Upper lobe of left lung (tissue), 6 donors: ENCODE data around the gene ARGLU1. TPM values are rescaled to one million over a fixed set of nuclear protein-coding genes. Genes with fewer than 3 reads are reported as not detected.

Experiments used
- ATAC-seq, 2 donors: fragments of 200-7000 bp; cut with Tn5 transposase; one replicate each; pipeline ENCODE4 v1.9.1; 2022; ENCODE audit warnings: mild to moderate bottlenecking in 2 of 2, moderate library complexity in 2 of 2; ENCODE audit not compliant: low FRiP score in 2 of 2
- DNase-seq, 2 donors: peaks; one replicate each; pipeline ENCODE4 v3.0.0-alpha.2; 2019 to 2020
- H3K27ac ChIP-seq, 4 donors: fragments of 200-600 bp; sonication (generic); one replicate each; pipeline ENCODE4 v1.5.1; 2016 to 2019
- H3K27me3 ChIP-seq, 4 donors: fragments of 200-600 bp; sonication (generic); one replicate each; pipeline ENCODE4 v1.5.1; 2017 to 2019
- H3K36me3 ChIP-seq, 4 donors: fragments of 200-600 bp; sonication (generic); one replicate each; pipeline ENCODE4 v1.5.1; 2016 to 2019
- H3K4me1 ChIP-seq, 4 donors: fragments of 200-600 bp; sonication (generic); one replicate each; pipeline ENCODE4 v1.5.1; 2018 to 2019
- H3K4me3 ChIP-seq, 4 donors: fragments of 200-600 bp; sonication (generic); one replicate each; pipeline ENCODE4 v1.5.1; 2017 to 2019; ENCODE audit warnings: mild to moderate bottlenecking in 2 of 4, moderate library complexity in 1 of 4
- H3K9me3 ChIP-seq, 4 donors: fragments of 200-600 bp; sonication (generic); one replicate each; pipeline ENCODE4 v1.5.1; 2018 to 2019
- EP300 ChIP-seq, 4 donors: sonication (generic); formaldehyde crosslinking; IDR thresholded peaks; one replicate each; pipeline ENCODE4 v1.5.1; 2017; ENCODE audit warnings: antibody characterized with exemption in 4 of 4, control low read depth in 2 of 4
- POLR2A ChIP-seq, 4 donors: fragments of 450-650 bp; IDR thresholded peaks; one replicate each; pipeline ENCODE4 v1.5.1; 2016 to 2017; ENCODE audit warnings: antibody characterized with exemption in 4 of 4, mild to moderate bottlenecking in 2 of 4
- POLR2AphosphoS5 ChIP-seq, 2 donors: sonication (generic); formaldehyde crosslinking; IDR thresholded peaks; one replicate each; pipeline ENCODE4 v1.5.1; 2017; ENCODE audit warnings: antibody characterized with exemption in 2 of 2
- WGBS, 2 donors: methylation state at CpG; one replicate each; pipeline ENCODE4 v1.1.5; 2017 to 2018; 5-methylcytosine and 5-hydroxymethylcytosine counted together
- total RNA-seq, 6 donors: library from RNA; depleted of rRNA in 4 of 6; stranded (reverse); fragments of >200 nt in 4 of 6; gene quantifications; one replicate each; pipeline versions ENCODE4 v1.1.0 to v1.2.1, GENCODE V29; 2016 to 2021
- TF ChIP-seq, protein P1 (sequence below), 6 experiments: fragments of 450-650 bp in 4 of 6; fragments of 200-600 bp in 2 of 6; sonication (generic) in 2 of 6; IDR thresholded peaks; one replicate each; pipeline ENCODE4 v1.5.1; 2016 to 2019; ENCODE audit warnings: antibody characterized with exemption in 6 of 6
- donor health status: DM: no; HTN: no; CAD: no; lungs with moderate emphysema.
- donor health status: DM: no; HTN: yes; CAD: no; lungs with severe emphysema.

ARGLU1 gene
- total RNA-seq, 6 donors from 2014 or later = 73.6 to 411 (median 121) TPM

DNA sequence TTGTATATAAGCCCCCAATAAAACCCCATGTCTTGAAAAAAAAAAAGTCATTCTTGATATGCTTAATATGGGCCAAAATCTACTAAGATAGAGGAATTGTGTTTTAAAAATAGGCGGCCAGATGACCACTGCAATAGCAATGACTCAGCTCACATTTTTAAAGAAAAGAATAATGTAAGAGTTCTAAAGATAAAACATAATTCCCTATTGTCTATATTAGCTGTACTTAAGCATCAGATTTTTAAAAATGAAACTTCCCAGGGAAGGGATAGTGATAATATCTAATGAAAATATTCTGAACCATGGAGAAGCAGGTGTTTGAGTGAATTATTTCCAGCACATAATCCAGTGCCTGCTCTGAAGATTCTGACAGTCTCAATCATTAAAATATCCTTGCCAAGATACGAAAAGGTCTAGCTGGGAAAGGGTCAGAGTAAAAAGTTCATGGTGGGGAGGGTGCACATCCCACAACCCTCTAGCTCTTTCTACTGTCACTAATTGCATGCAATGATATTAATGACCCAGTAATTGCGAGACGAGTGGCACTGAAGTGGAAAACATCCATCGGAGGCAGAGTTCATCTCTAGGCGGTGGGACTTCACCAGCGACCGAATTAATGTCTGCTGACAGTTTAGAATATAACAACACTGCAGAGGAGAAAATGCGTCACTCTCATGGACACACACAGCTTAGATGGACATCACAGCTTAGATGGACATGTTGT is 64.0 kb downstream of the ARGLU1 start:
- H3K36me3 ChIP-seq = no peaks in the 10 kb centered on the region
- no peaks in the 10 kb centered on the region for H3K27me3 ChIP-seq
- H3K27ac ChIP-seq = peak overlapping the region in 3 of 4 donors; percentile 7 to 38 (median 23)
- H3K4me3 ChIP-seq = no peak overlapping the region
- DNase-seq (no peak), ATAC-seq (no peak)
- WGBS, 2 donors = 77 to 81% methylated on average over 9 of the region's 9 CpGs
- TF ChIP-seq POLR2A (IDR thresholded peaks at IDR 0.05) (no peak), POLR2AphosphoS5 (IDR thresholded peaks at IDR 0.05) (no peak), EP300 (IDR thresholded peaks at IDR 0.05) (no peak)
- TF ChIP-seq, protein P1, sequence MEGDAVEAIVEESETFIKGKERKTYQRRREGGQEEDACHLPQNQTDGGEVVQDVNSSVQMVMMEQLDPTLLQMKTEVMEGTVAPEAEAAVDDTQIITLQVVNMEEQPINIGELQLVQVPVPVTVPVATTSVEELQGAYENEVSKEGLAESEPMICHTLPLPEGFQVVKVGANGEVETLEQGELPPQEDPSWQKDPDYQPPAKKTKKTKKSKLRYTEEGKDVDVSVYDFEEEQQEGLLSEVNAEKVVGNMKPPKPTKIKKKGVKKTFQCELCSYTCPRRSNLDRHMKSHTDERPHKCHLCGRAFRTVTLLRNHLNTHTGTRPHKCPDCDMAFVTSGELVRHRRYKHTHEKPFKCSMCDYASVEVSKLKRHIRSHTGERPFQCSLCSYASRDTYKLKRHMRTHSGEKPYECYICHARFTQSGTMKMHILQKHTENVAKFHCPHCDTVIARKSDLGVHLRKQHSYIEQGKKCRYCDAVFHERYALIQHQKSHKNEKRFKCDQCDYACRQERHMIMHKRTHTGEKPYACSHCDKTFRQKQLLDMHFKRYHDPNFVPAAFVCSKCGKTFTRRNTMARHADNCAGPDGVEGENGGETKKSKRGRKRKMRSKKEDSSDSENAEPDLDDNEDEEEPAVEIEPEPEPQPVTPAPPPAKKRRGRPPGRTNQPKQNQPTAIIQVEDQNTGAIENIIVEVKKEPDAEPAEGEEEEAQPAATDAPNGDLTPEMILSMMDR (IDR thresholded peaks at IDR 0.05) = no peak
- no peaks in the 10 kb centered on the region for H3K9me3 ChIP-seq
- H3K4me1 ChIP-seq = peaks cover 14 to 26% (median 23%) of the 10 kb centered on the region in 4 donors

DNA sequence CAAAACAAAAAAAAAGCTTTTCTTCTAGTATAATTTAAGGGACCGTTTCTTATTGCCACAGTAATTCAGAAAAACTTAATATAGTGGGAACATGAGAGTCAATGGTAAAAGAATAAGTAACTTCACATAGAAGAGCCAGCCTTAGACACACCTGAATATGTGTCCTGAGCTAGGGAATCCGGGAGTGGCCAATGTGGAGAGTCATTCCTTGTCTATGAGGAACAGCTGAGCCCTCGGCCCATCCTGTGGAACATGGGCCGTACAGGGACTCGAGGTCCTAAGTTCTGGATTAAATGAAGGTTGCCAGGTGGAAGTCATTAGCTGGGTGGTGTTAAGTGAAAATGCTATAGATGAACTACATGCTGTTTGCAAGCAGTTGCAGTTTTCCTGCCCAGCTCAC is 64.7 kb downstream of the ARGLU1 start:
- H3K27me3 ChIP-seq = no peaks in the 10 kb centered on the region
- H3K9me3 ChIP-seq = no peaks in the 10 kb centered on the region
- TF ChIP-seq POLR2AphosphoS5 (IDR thresholded peaks at IDR 0.05) = no peak
- TF ChIP-seq, protein P1 (IDR thresholded peaks at IDR 0.05) = no peak
- no peak for TF ChIP-seq EP300 (IDR thresholded peaks at IDR 0.05)
- no peak for TF ChIP-seq POLR2A (IDR thresholded peaks at IDR 0.05)
- WGBS, 2 donors = 65 to 72% methylated on average over 5 of the region's 5 CpGs
- no peak overlapping the region for H3K4me3 ChIP-seq
- no peaks in the 10 kb centered on the region for H3K36me3 ChIP-seq
- DNase-seq (no peak), ATAC-seq (no peak)
- H3K27ac ChIP-seq = peak overlapping the region in 2 of 4 donors; percentile 7 to 38
- H3K4me1 ChIP-seq = peaks cover 14 to 28% (median 25%) of the 10 kb centered on the region in 4 donors

DNA sequence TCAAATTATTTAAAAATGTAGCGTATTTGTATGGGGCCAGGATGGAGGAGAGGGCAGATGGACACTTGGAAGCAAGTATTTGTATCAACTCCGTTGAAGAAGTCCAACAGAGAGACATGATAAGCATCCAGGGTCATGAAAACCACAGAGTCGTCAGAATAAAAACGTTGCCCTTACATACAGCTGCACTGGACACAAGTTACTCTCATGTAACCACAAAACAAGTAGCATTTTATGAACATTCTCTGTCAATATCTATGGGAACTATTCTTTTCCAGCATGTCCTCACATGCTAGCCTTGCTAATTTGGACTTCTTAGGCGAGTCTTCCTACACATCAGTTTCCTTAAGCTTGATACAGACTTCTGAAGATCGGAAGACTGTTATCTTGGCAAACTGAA is 67.5 kb downstream of the ARGLU1 start:
- Histone ChIP-seq H3K9me3 (no peaks in the 10 kb centered on the region), H3K27me3 (no peaks in the 10 kb centered on the region), H3K4me3 (no peak overlapping the region), H3K4me1 (peaks cover 19 to 36% (median 32%) of the 10 kb centered on the region in 4 donors), H3K36me3 (no peaks in the 10 kb centered on the region), H3K27ac (peak overlapping the region in 1 of 4 donors; percentile 72)
- no peak for DNase-seq
- no peak for TF ChIP-seq EP300 (IDR thresholded peaks at IDR 0.05)
- TF ChIP-seq, protein P1 (IDR thresholded peaks at IDR 0.05) = no peak
- TF ChIP-seq POLR2A (IDR thresholded peaks at IDR 0.05) = no peak
- TF ChIP-seq POLR2AphosphoS5 (IDR thresholded peaks at IDR 0.05) = no peak
- no peak for ATAC-seq
- WGBS, 2 donors = 72 to 76% methylated on average over 6 of the region's 6 CpGs

DNA sequence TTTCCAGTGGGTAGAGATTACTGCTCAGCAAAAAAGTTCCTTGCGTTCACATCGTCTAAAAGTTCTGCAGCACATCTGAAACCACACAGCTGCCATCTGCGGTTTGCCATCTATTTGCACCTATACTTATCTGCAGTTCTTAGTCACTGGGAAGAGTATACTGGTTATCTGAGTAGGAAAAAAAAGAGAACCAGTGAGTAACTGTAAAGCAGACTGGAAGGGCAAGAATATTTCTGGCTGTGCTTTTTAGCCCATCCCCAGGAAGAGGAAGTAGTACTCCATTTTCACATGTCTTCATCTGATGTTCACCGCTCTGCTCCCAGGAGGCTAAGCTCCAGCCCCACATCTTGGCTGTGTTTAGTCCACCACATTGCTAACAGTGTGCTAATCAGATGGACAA is 68.0 kb downstream of the ARGLU1 start:
- no peaks in the 10 kb centered on the region for H3K27me3 ChIP-seq
- H3K4me3 ChIP-seq = no peak overlapping the region
- TF ChIP-seq, protein P1 (IDR thresholded peaks at IDR 0.05) = no peak
- no peak for TF ChIP-seq POLR2A (IDR thresholded peaks at IDR 0.05)
- no peak for TF ChIP-seq EP300 (IDR thresholded peaks at IDR 0.05)
- TF ChIP-seq POLR2AphosphoS5 (IDR thresholded peaks at IDR 0.05) = no peak
- peak overlapping the region in 1 of 4 donors; percentile 72 for H3K27ac ChIP-seq
- H3K4me1 ChIP-seq = peaks cover 17 to 35% (median 31%) of the 10 kb centered on the region in 4 donors
- no peaks in the 10 kb centered on the region for H3K9me3 ChIP-seq
- H3K36me3 ChIP-seq = no peaks in the 10 kb centered on the region
- ATAC-seq (peak in 1 of 2 donors; percentile 19), DNase-seq (no peak)
- WGBS, 2 donors = 40 to 50% methylated on average over 4 of the region's 4 CpGs
